ENCODE data around the gene CAP2. TPM values are rescaled to one million over a fixed set of nuclear protein-coding genes. Genes with fewer than 3 reads are reported as not detected.

The CAP2 gene
- total RNA-seq, 3 donors from 2014 or later = 2.2 to 56.1 (median 3.4) TPM

DNA sequence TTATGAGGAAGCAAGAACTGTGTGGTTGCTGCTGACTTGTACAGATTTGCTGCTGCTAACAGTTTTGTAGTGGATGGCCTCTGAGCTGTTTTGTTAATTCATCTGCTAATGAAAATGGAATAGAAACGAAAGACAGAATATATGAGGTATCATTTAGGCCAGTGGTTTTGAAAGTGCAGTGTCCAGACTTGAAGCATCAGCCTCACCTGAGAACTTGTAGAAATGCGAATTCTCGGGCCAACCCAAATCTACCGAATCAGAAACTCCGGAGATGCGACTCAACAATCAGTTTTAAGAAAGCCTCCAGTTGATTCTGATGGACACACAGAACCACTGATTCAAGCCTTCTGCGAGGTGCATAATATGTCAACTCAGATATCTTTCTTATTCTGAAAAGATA, 62.5 kb downstream of the CAP2 start:
- TF ChIP-seq, protein P1, sequence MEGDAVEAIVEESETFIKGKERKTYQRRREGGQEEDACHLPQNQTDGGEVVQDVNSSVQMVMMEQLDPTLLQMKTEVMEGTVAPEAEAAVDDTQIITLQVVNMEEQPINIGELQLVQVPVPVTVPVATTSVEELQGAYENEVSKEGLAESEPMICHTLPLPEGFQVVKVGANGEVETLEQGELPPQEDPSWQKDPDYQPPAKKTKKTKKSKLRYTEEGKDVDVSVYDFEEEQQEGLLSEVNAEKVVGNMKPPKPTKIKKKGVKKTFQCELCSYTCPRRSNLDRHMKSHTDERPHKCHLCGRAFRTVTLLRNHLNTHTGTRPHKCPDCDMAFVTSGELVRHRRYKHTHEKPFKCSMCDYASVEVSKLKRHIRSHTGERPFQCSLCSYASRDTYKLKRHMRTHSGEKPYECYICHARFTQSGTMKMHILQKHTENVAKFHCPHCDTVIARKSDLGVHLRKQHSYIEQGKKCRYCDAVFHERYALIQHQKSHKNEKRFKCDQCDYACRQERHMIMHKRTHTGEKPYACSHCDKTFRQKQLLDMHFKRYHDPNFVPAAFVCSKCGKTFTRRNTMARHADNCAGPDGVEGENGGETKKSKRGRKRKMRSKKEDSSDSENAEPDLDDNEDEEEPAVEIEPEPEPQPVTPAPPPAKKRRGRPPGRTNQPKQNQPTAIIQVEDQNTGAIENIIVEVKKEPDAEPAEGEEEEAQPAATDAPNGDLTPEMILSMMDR (IDR thresholded peaks at IDR 0.05) = no peak
- DNase-seq (no peak), ATAC-seq (no peak)
- Histone ChIP-seq H3K9me3 (no peaks in the 10 kb centered on the region), H3K4me1 (ENCODE audit: low read depth) (no peaks in the 10 kb centered on the region), H3K36me3 (ENCODE audit: low read depth) (no peaks in the 10 kb centered on the region), H3K4me3 (no peak overlapping the region)
- intact Hi-C loops (cut with DNase I, micrococcal nuclease) = no loop called here

- TF ChIP-seq, protein P1 (IDR thresholded peaks at IDR 0.05) = no peak
- no peaks in the 10 kb centered on the region for H3K9me3 ChIP-seq
- H3K4me3 ChIP-seq = no peak overlapping the region
- DNase-seq = no peak
- intact Hi-C loops (cut with DNase I, micrococcal nuclease) = no loop called here
- no peaks in the 10 kb centered on the region for H3K36me3 ChIP-seq (ENCODE audit: low read depth)
- ATAC-seq = no peak
- no peaks in the 10 kb centered on the region for H3K4me1 ChIP-seq (ENCODE audit: low read depth)
Observed at GRCh38 chr6:17456711-17457110, 63.3 kb downstream of the CAP2 start.

- intact Hi-C loops (cut with DNase I, micrococcal nuclease) = no loop called here
- TF ChIP-seq, protein P1 (IDR thresholded peaks at IDR 0.05) = no peak
- no peak overlapping the region for H3K4me3 ChIP-seq
- H3K36me3 ChIP-seq (ENCODE audit: low read depth) = no peaks in the 10 kb centered on the region
- ATAC-seq = no peak
- no peaks in the 10 kb centered on the region for H3K9me3 ChIP-seq
- DNase-seq = no peak
- H3K4me1 ChIP-seq (ENCODE audit: low read depth) = no peaks in the 10 kb centered on the region
Observed at GRCh38 chr6:17457405-17457804, 64.0 kb downstream of the CAP2 start.

GRCh38 chr6:17457956-17458355, 64.6 kb downstream of the CAP2 start:
- Histone ChIP-seq H3K36me3 (ENCODE audit: low read depth) (no peaks in the 10 kb centered on the region), H3K4me1 (ENCODE audit: low read depth) (no peaks in the 10 kb centered on the region), H3K4me3 (no peak overlapping the region), H3K9me3 (no peaks in the 10 kb centered on the region)
- TF ChIP-seq, protein P1 (IDR thresholded peaks at IDR 0.05) = no peak
- ATAC-seq (no peak), DNase-seq (no peak)
- intact Hi-C loops (cut with DNase I, micrococcal nuclease) = no loop called here

DNA sequence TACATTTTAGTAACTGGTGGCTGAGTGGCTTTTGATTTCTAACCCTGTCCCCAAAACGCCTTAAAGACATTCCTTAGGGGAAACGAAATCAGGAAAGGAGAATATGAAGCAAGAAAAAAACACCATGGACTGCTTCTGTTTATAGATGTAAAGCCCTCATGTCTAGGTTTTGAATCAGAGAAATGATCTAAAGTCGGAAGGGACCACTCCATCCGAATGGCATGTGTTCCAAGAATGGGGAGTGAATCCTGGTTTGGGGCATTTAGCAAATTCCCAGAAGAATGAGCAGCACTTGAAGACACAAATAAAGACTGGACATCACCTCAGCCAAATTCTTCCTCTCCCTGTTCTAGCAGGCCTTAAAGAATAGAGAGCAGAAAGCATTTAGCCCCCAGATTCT, 65.6 kb downstream of the CAP2 start:
- Histone ChIP-seq H3K36me3 (ENCODE audit: low read depth) (no peaks in the 10 kb centered on the region), H3K9me3 (no peaks in the 10 kb centered on the region), H3K4me1 (ENCODE audit: low read depth) (no peaks in the 10 kb centered on the region), H3K4me3 (no peak overlapping the region)
- TF ChIP-seq, protein P1 (IDR thresholded peaks at IDR 0.05) = no peak
- ATAC-seq = no peak
- DNase-seq = no peak
- intact Hi-C loops (cut with DNase I, micrococcal nuclease) = no loop called here

DNA sequence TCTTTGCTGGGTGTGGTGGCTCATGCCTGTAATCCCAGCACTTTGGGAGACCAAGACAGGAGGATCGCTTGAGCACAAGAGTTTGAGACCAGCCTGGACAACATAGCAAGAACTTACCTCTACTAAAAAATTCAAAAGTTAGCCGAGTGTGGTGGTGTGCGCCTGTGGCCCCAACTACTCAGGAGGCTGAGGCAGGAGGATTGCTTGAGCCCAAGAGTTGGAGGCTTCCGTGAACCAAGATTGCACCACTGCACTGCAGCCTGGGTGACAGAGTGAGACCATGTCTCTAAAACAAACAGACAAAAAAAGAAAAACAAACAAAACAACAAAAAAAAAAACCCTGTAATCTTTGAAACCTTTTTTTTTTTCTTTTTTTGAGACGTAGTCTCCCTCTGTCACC, 67.5 kb downstream of the CAP2 start:
- intact Hi-C loops (cut with DNase I, micrococcal nuclease) = no loop called here
- Histone ChIP-seq H3K36me3 (ENCODE audit: low read depth) (no peaks in the 10 kb centered on the region), H3K4me1 (ENCODE audit: low read depth) (no peaks in the 10 kb centered on the region), H3K4me3 (no peak overlapping the region), H3K9me3 (no peaks in the 10 kb centered on the region)
- ATAC-seq (no peak), DNase-seq (no peak)
- TF ChIP-seq, protein P1 (IDR thresholded peaks at IDR 0.05) = no peak
